ENCODE results near the gene STPG1.

Gene STPG1

DNA sequence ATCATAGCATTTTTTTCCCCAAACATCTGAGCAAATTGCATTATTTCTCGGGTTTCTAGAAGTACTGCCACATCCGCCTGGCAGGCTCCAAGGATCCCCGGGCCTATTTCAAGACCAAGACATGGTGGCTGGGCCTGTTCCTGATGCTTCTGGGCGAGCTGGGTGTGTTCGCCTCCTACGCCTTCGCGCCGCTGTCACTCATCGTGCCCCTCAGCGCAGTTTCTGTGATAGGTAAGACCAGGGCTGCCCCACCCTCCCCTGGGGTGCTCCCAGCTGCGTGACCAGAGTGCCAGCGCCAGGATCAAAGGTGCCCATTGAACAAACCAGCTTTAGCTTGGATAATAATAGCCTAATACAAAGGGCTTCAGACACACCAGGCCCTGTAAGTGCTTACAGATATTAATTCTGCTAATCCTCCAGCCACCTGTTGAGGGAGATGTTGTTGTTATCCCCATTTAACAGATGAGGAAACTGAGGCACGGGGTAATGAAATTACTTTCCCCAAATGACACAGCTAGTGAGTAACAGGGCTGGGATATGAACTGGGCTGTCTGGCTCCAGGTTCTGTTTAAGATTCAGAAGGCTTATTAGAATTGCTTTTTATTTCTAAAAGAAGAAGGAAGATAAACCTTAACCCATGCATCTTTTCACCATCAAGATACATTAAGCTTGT lies 28.6 kb upstream of the STPG1 start:
- no peaks in the 10 kb centered on the region for H3K27me3 Mint-ChIP-seq
- no peak overlapping the region for H3K4me3 Mint-ChIP-seq
- H3K9me3 Mint-ChIP-seq: peaks cover 1% of the 10 kb centered on the region
- DNase-seq (ENCODE audit: low spot score in 2 of 2): no peak
- no peak overlapping the region for H3K27ac Mint-ChIP-seq
- no peak for ATAC-seq (ENCODE audit: low read depth)
- peaks cover 39% of the 10 kb centered on the region for H3K36me3 Mint-ChIP-seq
- peaks cover 4% of the 10 kb centered on the region for H3K4me1 Mint-ChIP-seq

DNA sequence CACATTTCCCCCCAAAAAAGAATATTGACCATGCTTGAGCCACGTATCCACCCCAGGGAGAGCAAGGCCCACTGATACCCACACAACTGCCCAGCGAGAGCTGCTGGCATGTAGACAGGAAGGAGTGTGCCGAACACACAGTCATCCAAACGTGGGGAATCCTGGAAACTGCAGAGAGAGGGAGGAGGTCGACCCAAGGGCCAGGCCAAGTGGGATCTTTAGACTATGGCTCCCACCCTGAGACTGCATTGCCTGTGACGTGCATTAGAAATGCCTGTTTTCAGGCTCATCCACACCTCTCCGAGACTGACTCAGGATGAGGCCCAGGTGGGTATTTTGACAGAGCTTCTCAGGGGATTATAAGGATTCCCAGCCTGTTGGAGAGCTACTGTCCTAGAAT lies 27.9 kb upstream of the STPG1 start:
- Mint-ChIP-seq H3K9me3 (peaks cover 1% of the 10 kb centered on the region), H3K36me3 (peaks cover 32% of the 10 kb centered on the region), H3K4me1 (peaks cover 4% of the 10 kb centered on the region), H3K27ac (no peak overlapping the region), H3K27me3 (no peaks in the 10 kb centered on the region), H3K4me3 (no peak overlapping the region)
- ATAC-seq (ENCODE audit: low read depth) (no peak), DNase-seq (ENCODE audit: low spot score in 2 of 2) (no peak)

DNA sequence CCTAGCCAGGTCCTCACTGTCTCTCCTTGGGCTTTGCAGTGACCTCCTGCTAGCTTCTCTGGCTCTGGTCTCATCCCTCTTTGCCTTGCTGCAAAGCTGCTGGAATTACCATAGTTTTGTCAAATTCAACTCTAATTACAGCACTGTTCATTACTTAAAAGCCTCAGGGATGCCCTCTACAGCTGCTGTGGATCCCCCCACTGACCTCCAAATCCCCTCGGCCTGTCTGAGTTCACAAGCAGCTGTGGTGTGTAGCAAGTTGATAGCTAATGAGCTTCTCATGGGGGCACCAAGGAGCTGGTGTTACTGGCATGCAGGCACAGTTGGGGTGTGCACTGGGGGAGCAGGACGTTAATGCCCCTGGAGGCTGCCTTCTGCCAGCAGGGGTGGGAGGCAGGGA lies 26.9 kb upstream of the STPG1 start:
- no peaks in the 10 kb centered on the region for H3K9me3 Mint-ChIP-seq
- no peaks in the 10 kb centered on the region for H3K27me3 Mint-ChIP-seq
- peaks cover 26% of the 10 kb centered on the region for H3K36me3 Mint-ChIP-seq
- no peak overlapping the region for H3K27ac Mint-ChIP-seq
- H3K4me3 Mint-ChIP-seq: no peak overlapping the region
- H3K4me1 Mint-ChIP-seq: peaks cover 4% of the 10 kb centered on the region
- ATAC-seq (ENCODE audit: low read depth) (no peak), DNase-seq (ENCODE audit: low spot score in 2 of 2) (no peak)

DNA sequence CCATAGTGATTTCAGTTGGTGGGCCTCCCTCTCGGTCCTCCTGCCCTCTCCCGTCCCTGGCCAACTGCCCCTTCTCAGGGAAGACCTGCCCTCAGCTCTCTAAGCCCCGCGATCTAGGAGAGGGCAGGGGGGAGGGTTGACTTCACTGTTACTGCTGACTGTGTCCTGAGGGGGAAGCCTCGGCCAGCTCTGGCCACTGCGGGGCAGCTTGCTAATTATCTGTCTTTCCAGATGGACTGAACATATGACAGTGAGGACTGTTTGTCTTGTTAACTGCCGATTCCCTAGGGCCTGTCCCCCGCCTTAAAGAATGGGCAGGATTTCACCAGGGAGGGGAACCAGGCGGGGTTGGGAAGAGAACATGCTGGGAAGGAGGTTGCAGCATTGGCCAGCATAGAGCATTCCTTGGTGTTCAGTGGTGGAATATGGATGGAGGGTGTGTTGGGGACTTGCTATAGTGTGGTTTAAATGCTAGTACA lies 24.9 kb upstream of the STPG1 start:
- H3K27ac Mint-ChIP-seq: no peak overlapping the region
- peaks cover 28% of the 10 kb centered on the region for H3K36me3 Mint-ChIP-seq
- no peaks in the 10 kb centered on the region for H3K9me3 Mint-ChIP-seq
- H3K4me3 Mint-ChIP-seq: no peak overlapping the region
- peaks cover 4% of the 10 kb centered on the region for H3K4me1 Mint-ChIP-seq
- DNase-seq (ENCODE audit: low spot score in 2 of 2): no peak
- ATAC-seq (ENCODE audit: low read depth): no peak
- H3K27me3 Mint-ChIP-seq: no peaks in the 10 kb centered on the region

DNA sequence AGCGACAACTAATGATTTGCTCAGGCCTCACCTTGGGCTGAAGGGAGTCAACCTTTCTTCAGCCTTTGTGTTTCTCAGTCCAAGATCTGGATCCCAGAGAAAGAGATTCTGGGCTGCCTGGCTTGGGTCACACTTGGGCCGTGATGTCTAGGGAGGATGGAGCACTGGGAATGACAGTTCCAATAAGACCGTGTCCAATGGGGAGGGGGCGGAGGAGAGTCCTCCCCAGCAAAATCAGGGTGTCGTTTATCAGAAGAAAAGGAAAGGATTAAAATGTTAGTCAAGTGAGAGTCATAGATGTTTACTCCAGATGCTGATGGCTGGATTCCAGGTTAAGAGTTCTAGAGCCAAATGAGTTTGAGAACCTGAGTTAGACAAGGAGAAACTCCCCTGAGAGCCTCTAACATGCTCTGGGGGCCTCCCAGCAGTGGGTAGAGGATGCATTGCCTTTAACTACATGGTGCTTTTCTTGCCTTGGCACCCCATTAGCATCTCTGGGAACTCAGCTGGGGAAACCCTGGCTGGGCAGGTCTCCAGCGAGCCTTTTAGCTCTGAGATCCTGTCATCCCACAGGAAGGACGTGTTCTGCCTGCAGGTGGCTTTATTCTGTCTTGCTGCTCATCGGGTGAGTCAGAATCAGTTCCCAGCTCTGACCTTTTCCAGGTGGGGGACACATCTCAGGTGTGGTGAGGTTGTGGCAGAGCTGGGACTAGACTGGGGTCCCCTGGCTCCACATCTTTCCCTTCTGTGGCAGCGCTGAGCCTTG lies 24.2 kb upstream of the STPG1 start:
- Mint-ChIP-seq H3K36me3 (peaks cover 31% of the 10 kb centered on the region), H3K27me3 (no peaks in the 10 kb centered on the region)
- no peak for ATAC-seq (ENCODE audit: low read depth)

DNA sequence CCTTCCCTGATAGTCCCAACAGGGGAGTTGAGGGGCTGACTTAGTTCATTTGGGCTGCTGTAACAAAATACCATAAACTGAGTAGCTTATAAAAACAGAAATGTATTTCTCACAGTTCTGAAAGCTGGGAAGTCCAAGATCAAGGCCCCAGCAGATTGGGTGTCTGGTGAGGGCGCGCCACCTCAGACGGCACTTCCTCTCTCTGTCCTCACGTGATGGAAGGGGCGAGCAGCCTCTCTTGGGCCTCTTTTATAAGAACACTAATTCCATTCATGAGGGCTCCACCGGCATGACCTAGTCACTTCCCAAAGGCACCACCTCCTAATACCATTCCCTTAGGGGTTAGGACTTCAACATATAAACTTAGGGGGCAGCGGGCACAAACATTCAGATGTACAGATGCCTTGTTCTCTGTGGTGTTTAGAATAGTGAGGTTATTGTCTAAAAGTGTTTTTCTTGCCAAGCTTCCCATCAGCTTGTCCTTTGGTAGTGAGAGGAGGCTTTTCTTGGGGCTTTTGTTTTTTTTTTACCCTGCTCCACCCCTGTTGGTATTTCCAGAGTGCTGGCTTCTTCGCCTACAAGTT lies 22.3 kb upstream of the STPG1 start:
- no peak overlapping the region for H3K27ac Mint-ChIP-seq
- no peaks in the 10 kb centered on the region for H3K27me3 Mint-ChIP-seq
- H3K4me1 Mint-ChIP-seq: peaks cover 3% of the 10 kb centered on the region
- H3K36me3 Mint-ChIP-seq: peaks cover 27% of the 10 kb centered on the region
- ATAC-seq (ENCODE audit: low read depth): no peak
- no peak overlapping the region for H3K4me3 Mint-ChIP-seq
- H3K9me3 Mint-ChIP-seq: no peaks in the 10 kb centered on the region
- no peak for DNase-seq (ENCODE audit: low spot score in 2 of 2)

More for the DNA sequence above, 24.2 kb upstream of the STPG1 start:
- DNase-seq (ENCODE audit: low spot score in 2 of 2): no peak
- Mint-ChIP-seq H3K27ac (no peak overlapping the region), H3K4me1 (peaks cover 4% of the 10 kb centered on the region), H3K4me3 (no peak overlapping the region), H3K9me3 (no peaks in the 10 kb centered on the region)

DNA sequence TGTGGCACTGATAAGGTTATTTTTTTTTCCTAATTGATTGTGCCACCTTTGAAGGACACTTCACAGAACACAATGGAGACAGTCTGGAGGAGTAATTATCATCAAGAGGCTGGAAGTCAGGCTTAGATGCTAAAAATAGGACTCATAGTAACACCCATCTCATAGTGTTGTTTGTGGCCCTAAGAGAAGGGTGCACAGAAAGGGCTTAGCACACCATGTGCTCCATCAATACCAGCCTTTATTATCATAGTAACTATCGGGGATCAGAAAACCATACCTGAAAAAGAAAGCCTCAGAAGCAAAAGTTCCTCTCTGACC lies 13.9 kb upstream of the STPG1 start:
- Mint-ChIP-seq H3K27me3 (no peaks in the 10 kb centered on the region), H3K4me3 (no peak overlapping the region), H3K36me3 (peaks cover 29% of the 10 kb centered on the region), H3K9me3 (no peaks in the 10 kb centered on the region), H3K4me1 (peaks cover 19% of the 10 kb centered on the region), H3K27ac (no peak overlapping the region)
- ATAC-seq (ENCODE audit: low read depth) (no peak), DNase-seq (ENCODE audit: low spot score in 2 of 2) (no peak)

DNA sequence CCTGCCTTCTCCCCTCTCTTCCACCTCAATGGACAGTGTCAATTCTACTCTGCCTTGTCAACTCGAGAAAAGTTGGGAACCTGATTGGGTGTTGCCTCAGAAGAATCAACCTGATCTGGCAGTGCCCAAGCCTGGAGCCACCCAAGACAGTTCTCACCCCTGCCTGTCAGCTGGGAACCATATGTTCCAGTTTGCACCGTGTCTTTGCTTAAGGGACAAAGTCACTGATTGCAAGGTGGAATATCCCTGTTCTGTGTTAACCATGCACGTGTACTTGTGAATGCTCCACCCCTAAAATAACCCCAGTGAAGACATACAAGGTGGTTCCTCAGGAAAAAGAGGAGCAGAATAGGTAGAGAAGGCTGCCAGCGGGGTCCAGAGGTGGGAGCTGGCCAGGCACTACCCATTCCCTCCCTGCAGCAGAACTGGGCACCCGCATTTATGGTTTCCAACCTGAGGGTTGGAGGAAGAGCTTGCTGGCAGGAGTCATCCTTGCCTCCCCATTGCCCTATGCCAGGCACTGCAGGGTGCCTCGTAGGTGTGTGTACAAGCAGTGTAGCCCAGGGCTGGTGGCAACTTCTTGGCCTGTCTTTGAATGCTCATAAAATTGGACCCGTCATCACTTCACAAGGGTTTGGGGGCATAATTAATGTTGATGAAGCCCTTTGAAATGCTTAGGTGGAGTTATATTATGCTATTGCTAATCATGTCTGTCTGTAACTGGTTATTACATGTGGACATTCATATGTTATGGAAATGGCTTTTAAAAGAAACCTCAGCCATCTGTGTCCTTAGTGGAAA lies 13.4 kb upstream of the STPG1 start:
- H3K36me3 Mint-ChIP-seq: peaks cover 33% of the 10 kb centered on the region
- no peak overlapping the region for H3K27ac Mint-ChIP-seq
- H3K4me3 Mint-ChIP-seq: no peak overlapping the region
- ATAC-seq (ENCODE audit: low read depth) (no peak), DNase-seq (ENCODE audit: low spot score in 2 of 2) (no peak)
- no peaks in the 10 kb centered on the region for H3K27me3 Mint-ChIP-seq
- no peaks in the 10 kb centered on the region for H3K9me3 Mint-ChIP-seq
- H3K4me1 Mint-ChIP-seq: peaks cover 19% of the 10 kb centered on the region

DNA sequence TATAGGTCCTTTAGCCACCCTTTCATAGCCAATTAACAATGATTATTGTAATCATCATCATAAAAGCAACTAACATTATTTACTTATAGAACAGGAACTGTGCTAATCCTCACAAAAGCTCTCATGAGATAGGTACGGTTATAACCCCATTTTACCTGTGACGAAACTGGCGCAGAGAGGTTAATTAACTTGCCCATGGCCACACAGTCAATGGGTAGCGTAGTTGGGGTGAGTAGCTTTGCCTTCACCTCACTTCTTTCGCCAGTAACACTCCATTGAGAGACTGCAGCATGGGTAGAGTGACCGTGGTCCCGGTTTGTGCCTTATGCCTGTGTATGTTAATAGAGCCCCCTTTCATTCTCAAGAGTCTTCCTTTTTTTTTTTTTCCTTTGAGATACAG lies 12.3 kb upstream of the STPG1 start:
- Mint-ChIP-seq H3K4me3 (no peak overlapping the region), H3K27me3 (no peaks in the 10 kb centered on the region), H3K9me3 (no peaks in the 10 kb centered on the region), H3K36me3 (peaks cover 37% of the 10 kb centered on the region), H3K27ac (no peak overlapping the region), H3K4me1 (peaks cover 20% of the 10 kb centered on the region)
- DNase-seq (ENCODE audit: low spot score in 2 of 2) (no peak), ATAC-seq (ENCODE audit: low read depth) (no peak)

DNA sequence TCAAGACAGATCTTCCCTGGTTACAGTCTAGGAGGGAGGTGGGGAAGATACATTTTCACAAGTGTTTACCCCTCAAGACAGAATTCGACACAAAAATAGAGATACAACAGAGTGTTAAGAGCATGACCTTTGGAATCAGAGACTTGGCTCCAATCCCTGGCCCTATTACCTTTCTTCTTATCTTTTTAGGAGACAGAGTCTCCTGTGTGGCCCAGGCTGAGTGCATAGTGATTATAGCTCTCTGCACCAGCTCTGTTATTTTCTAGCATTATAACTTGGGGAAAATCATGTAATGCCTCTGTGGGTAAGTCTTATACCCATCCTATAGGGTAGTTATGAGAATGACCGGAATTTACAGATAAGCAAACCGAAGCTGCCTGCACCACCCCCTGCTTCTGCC lies 11.9 kb upstream of the STPG1 start:
- peaks cover 20% of the 10 kb centered on the region for H3K4me1 Mint-ChIP-seq
- ATAC-seq (ENCODE audit: low read depth): no peak

DNA sequence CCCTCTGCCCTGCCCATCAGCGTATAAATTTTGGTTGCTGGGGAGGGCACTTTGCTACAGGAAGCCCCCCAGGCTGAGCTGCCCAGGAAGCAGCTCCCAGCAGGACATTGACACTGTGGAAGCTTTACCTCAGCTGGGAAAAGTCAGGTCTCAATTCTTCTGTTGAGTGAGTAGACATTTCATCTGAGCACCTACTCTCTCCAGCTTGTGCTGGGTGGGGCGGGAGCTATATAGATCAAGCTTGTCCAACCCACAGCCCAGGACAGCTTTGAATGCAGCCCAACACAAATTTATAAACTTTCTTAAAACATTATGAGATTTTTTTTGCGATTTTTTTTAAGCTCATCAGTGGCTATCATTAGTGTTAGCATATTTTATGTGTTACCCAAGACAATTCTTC lies 11.4 kb upstream of the STPG1 start:
- no peaks in the 10 kb centered on the region for H3K27me3 Mint-ChIP-seq
- H3K4me3 Mint-ChIP-seq: no peak overlapping the region
- H3K27ac Mint-ChIP-seq: no peak overlapping the region
- peaks cover 20% of the 10 kb centered on the region for H3K4me1 Mint-ChIP-seq
- H3K36me3 Mint-ChIP-seq: peaks cover 40% of the 10 kb centered on the region
- ATAC-seq (ENCODE audit: low read depth) (no peak), DNase-seq (ENCODE audit: low spot score in 2 of 2) (no peak)
- H3K9me3 Mint-ChIP-seq: no peaks in the 10 kb centered on the region

More for the DNA sequence above, 11.9 kb upstream of the STPG1 start:
- H3K4me3 Mint-ChIP-seq: no peak overlapping the region
- no peaks in the 10 kb centered on the region for H3K9me3 Mint-ChIP-seq
- no peaks in the 10 kb centered on the region for H3K27me3 Mint-ChIP-seq
- H3K36me3 Mint-ChIP-seq: peaks cover 40% of the 10 kb centered on the region
- H3K27ac Mint-ChIP-seq: no peak overlapping the region
- DNase-seq (ENCODE audit: low spot score in 2 of 2): no peak

DNA sequence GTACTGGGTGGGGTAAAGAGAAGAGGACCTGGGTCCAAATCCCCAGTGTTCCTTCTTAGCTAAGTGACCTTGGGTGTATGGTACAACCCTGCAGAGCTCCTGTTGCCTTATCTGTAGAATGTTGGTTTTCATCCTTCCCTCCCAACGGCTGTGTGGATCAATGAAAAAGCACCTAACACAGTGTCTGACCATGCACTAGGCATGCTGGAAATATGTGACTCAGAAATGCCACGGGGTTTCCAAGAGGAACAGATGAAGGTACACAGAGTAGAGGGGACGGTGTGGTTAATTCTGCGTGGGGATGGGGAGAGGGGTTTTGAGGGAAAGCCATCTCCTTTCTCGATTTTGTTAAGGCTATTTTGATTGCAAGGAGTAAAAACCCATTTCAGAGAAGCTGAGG lies 10.6 kb upstream of the STPG1 start:
- DNase-seq (ENCODE audit: low spot score in 2 of 2) (no peak), ATAC-seq (ENCODE audit: low read depth) (no peak)
- Mint-ChIP-seq H3K9me3 (no peaks in the 10 kb centered on the region), H3K27me3 (no peaks in the 10 kb centered on the region), H3K4me1 (peaks cover 18% of the 10 kb centered on the region), H3K36me3 (peaks cover 44% of the 10 kb centered on the region), H3K27ac (no peak overlapping the region), H3K4me3 (no peak overlapping the region)

DNA sequence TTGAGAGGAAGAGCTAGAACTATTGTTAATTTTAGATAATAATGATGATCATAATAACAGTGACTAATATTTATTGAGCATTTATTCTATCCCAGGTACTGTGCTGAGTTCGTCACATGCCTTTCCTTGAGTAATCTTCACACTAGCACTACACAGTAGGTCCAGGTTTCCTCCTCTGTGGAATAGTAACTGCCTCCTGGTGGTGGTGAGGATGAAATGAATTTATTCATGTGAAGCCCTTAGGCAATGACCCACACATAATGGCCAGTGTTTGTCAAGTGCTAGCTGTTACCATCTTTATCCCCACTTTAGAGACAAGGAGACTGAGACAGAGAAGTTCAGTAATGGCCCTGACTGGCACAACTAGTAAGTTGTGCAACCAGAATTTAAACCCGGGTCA lies 7.9 kb upstream of the STPG1 start:
- no peak for ATAC-seq (ENCODE audit: low read depth)
- Mint-ChIP-seq H3K27me3 (no peaks in the 10 kb centered on the region), H3K9me3 (no peaks in the 10 kb centered on the region), H3K4me3 (no peak overlapping the region), H3K4me1 (peaks cover 33% of the 10 kb centered on the region), H3K36me3 (peaks cover 38% of the 10 kb centered on the region), H3K27ac (no peak overlapping the region)
- no peak for DNase-seq (ENCODE audit: low spot score in 2 of 2)

DNA sequence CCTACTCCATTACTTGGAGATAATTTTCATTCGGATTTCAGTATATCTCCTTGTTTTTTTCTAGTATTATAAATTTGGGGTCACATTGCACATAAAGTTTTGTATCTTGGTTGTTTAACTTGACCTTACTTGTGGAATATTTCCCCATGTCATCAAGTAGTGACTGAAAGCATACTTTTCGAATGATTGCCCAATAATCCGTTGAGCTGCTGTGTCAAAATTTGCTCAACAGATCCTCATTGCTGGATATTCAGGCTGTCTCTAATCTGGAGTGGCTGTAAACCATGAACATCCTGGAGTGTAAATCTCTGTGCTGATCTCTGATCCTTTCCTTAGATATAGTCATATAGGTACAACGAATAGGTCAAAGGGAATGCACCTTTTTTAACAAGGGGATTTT lies 7.0 kb upstream of the STPG1 start:
- Mint-ChIP-seq H3K9me3 (no peaks in the 10 kb centered on the region), H3K4me1 (peaks cover 39% of the 10 kb centered on the region)
- no peak for ATAC-seq (ENCODE audit: low read depth)

More for the DNA sequence above, 7.0 kb upstream of the STPG1 start:
- peaks cover 36% of the 10 kb centered on the region for H3K36me3 Mint-ChIP-seq
- no peak overlapping the region for H3K4me3 Mint-ChIP-seq
- H3K27ac Mint-ChIP-seq: no peak overlapping the region
- DNase-seq (ENCODE audit: low spot score in 2 of 2): no peak
- no peaks in the 10 kb centered on the region for H3K27me3 Mint-ChIP-seq

Data from memory B cell (primary cell).